HG03066 (cell line): Measurements from ENCODE around the gene PNPLA8.
"Not testable (repeated sequence)": the region's sequence is repeated elsewhere in the genome, so short reads cannot be mapped to it uniquely, and the experiment has no call there.

ENCODE experiments used
- ATAC-seq: cut with Tn5 transposase; IDR thresholded peaks from one replicate; pipeline ENCODE4 v1.9.1; 2021; ENCODE audit warnings: low read depth; ENCODE audit not compliant: unreplicated experiment

Gene PNPLA8

GRCh38 chr7:108479751-108480150, 46.2 kb downstream of the PNPLA8 start:
- no peak for ATAC-seq

DNA sequence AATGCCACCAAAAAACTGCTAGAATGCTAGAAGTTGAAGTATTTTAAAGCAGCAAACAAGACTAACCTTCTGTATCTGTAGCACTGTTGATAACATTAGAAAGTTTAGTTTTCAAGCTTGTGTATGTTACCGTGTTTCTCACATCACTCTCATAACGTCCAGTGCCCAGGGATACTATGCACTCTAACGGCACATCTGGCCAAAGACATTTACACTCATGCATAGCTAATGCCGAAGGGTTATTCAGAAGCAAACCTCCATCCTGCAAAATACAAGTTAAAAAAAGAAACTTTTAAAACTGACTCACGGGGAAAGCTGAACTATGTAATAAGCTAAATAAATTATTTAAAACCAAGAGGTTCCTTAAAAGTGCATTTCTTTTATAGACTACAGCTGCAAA, 46.8 kb downstream of the PNPLA8 start:
- ATAC-seq, result no peak

GRCh38 chr7:108468246-108468645, 57.7 kb downstream of the PNPLA8 start:
- no peak for ATAC-seq

GRCh38 chr7:108467391-108467790, 58.5 kb downstream of the PNPLA8 start:
- ATAC-seq, result no peak

- ATAC-seq, result not testable (repeated sequence)
Observed at GRCh38 chr7:108466322-108466721, 59.6 kb downstream of the PNPLA8 start.

GRCh38 chr7:108464743-108465142, 61.2 kb downstream of the PNPLA8 start:
- no peak for ATAC-seq

DNA sequence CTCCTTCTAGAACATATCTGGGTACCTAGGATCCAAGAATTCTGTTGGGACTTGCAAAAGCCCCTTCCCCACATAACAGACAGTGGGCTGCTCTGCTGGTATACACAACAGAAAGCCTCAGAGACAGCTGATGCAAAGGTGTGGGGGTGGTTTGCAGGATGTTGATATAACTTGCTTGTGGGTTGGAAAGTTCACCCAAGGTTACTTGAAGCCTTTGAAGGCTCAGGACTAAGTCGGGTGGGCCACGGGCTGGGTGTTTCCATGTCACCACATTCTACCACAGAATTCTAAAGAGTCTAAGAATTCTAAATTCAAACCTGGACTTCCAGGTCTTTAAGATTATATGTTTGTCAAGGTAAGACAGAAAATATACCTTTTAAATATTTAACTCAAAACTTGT, 62.3 kb downstream of the PNPLA8 start:
- no peak for ATAC-seq

DNA sequence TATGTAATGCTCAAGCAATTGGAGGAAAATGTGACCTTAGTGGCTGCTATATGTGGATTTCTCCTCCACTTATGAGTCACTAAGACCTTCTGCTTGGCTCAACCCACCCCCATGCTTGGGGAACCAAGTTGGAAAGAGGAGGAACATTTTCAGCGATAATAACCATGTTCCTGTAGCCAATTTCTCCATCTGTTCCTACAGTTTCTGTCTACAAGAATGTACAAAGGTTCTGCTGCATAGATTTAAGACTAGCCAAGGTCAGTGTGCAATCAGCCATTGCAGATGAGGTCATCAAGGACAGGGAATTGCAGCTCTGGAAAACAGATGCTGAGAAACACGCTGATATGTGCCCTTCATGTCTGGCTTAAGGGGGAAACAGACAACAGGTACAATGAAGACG, 64.1 kb downstream of the PNPLA8 start:
- ATAC-seq, result no peak

- ATAC-seq, result no peak
Observed at GRCh38 chr7:108460964-108461363, 65.0 kb downstream of the PNPLA8 start.

DNA sequence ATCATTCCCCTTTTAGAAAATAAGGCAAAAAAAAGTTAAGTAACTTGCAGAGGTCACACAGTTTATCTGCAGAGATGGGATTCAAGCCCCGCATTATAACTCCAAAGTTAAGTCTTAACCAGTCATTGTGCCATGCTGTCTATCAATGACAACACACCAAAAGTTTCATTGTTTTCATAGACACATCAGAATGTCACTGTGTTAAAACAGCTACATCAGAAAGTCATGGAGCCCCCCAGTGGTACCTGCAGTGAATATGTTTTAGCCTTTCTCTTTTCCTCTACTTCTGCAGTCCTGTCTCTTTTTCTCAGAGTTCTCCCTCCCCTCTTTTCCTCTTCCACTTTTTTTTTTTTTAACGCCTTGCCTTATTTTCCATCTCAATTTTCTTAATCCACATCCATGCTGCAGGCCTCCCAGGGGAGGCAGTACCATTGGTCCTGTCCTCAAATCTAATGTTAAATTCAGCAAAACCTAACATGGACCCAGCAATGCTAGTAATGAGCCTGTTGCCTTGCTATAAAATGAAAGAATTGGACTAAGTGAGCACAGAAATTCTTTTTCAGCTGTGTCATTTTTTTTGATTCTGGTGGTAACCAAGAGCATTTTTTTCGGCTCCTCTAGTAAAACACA, 65.9 kb downstream of the PNPLA8 start:
- ATAC-seq, result peak; percentile 42

DNA sequence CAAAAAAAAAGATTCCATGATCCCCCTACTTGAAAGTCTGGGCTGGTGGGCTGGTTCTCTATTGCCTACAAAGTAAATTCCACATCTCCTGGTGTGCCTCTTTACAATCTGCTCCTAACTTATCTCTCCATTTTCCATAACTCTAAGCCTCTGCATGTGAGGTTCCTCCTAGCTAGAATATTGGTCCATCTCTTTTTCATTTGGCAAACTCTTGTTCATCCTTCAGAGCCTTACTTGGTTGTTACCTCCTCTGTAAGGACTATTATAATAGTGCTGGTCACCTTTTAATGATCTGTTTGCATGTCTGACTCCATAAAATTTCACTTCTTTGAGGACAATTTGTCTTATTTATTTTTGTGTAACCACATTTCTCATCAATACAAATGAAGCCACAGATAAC, 68.1 kb downstream of the PNPLA8 start:
- ATAC-seq, result no peak

- ATAC-seq, result no peak
Observed at GRCh38 chr7:108456845-108457540, 68.9 kb downstream of the PNPLA8 start.

GRCh38 chr7:108455998-108456677, 69.8 kb downstream of the PNPLA8 start, which contains the start of gene NRCAM:
NRCAM (minus strand) TSS chr7:108456436; CDS start chr7:108240064, 216,372 bp downstream.
- ATAC-seq, result peak; percentile 37

DNA sequence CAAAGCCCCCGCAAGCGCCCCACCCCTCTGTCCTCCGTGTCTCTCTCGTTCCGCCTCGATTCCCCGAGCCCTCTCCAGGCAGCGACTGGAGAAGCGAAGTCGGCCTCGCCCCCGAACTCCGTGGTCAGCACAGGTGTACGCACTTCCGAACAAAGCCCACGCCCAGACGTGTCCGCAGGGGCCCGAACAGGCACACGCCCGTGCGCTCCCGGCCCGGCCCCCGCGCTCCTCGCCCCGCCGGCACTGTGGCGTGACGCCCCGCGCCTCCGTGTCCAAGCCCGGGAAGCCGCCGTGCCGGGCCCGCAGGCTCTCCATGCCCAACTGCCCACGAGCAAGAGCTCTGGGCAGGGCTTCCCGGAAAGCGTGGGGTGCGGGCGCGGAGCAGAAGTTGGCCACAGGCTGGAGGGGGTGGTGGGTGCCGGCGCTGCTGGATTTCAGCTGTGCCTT, 70.4 kb downstream of the PNPLA8 start:
- ATAC-seq, result peak; percentile 15

DNA sequence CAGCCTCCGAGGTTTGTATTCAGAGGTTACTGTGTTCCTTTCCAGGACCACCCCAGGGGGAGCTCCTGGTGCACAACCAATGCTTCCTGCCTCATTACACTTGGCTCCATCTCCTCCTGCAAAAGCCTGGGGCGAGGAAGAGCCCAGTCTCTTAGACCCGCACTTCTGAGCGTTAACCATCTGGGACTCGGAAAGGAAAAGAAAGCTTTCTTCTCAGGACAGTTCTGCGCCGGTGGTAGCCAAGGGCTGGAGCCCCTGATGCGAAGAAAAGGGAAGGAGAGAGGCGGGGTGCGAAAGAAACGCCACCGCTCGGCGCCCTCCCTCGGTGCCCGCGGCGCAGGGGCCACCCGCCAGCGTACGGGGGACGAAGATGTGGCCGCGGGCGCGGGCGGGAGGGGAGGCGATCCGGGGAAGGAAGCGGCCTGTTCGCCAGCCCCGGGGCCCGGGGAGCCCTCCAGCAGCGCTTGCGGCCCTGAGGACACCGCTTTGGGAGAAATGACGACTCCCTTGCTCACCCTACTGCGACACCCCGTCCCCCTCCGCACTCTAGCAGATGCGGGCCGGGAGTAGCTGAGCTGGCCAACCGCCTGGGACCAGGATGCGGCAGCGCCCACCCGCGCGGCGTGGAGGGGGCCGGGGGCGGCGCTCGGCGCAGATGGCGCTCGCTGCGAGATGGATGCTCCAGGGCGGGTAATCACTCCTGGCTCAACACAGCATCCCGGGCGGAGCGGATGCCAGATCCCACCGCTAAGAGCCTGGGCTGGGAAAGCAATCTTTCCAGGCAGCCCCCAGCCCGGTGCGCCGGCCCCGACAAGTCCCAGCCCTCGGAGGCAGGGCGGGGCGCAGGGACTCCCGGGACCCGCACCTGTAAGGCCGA, 71.0 kb downstream of the PNPLA8 start:
- ATAC-seq, result no peak

DNA sequence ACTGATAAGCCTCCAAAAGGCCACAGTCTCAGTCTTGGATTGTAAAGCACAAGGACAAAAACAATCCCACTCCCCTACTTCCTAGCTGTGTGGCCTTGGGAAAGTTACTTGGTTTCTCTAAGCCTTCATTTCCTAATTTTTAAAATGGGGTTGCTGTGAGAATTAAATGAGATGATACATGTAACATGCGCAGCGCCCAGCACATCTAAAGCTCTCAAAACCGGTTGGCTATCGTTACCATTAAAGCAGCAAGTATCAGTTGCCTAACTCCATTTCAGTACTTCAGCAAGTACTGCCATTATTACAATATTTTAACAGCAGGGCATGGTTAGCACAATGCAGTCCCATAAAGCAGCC, 71.6 kb downstream of the PNPLA8 start:
- ATAC-seq, result no peak

GRCh38 chr7:108453320-108453719, 72.6 kb downstream of the PNPLA8 start:
- ATAC-seq, result no peak

GRCh38 chr7:108452707-108453106, 73.2 kb downstream of the PNPLA8 start:
- peak; percentile 41 for ATAC-seq

DNA sequence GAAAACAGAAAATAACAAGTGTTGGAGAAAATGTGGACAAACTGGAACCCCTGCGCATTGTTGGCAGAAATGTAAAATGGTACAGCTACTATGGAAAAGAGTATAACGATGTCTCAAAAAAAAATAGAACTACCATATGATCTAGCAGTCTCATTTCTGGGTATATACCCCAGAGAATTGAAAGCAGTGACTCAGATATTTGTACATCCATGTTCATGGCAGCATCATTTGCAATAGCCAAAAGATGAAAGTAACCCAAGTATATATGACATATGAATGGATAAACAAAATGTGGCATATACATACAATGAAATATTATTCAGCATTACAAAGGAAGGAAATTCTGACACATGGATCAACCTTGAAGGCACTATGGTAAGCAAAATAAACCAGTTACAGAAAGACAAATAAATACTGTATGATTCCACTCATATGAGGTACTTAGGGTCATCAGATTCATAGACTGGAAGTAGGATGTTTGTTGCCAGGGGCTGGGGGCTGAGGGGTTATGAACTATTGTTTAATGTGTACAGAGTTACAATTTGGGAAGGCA, 74.6 kb downstream of the PNPLA8 start:
- no peak for ATAC-seq

DNA sequence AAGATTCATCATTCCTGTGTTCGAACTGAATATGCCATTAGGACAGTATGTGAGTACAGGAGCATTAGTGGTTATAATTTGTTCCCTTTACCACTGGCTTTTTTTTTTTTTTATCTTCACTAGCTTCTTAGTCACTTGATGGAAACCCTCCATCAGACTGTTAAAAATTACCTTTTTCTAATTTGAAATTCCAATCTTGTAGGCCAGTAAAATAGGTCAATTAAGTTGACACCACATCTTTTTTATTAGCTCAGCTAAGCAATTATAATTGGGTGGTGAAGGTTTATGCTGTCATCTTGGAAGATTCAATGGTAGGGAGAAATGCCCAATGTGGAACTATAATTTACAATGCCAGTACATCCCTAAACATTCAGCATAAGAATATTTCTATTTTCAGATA, 75.8 kb downstream of the PNPLA8 start:
- no peak for ATAC-seq
